Measurements from ENCODE around the gene RNF180. TPM values are rescaled to one million over a fixed set of nuclear protein-coding genes. Genes with fewer than 3 reads are reported as not detected.

The RNF180 gene
- total RNA-seq, 1 donor from 2014 or later = 14.0 TPM

- ATAC-seq (peak; percentile 14), DNase-seq (no peak)
- H3K9me3 ChIP-seq = no peaks in the 10 kb centered on the region
- no peaks in the 10 kb centered on the region for H3K4me1 ChIP-seq
- no peak overlapping the region for H3K4me3 ChIP-seq
- no peak overlapping the region for H3K27ac ChIP-seq
- H3K36me3 ChIP-seq = no peaks in the 10 kb centered on the region
- no peaks in the 10 kb centered on the region for H3K27me3 ChIP-seq
- TF ChIP-seq CTCF (IDR thresholded peaks at IDR 0.05) = peak; percentile 67
- intact Hi-C loops (cut with DNase I) = no loop called here
Measured at GRCh38 chr5:64229163-64229774, 63.6 kb downstream of the RNF180 start.

GRCh38 chr5:64260756-64261155, 95.1 kb downstream of the RNF180 start:
- H3K36me3 ChIP-seq = no peaks in the 10 kb centered on the region
- DNase-seq = no peak

GRCh38 chr5:64269164-64269563, 103.5 kb downstream of the RNF180 start:
- no peak for TF ChIP-seq CTCF (IDR thresholded peaks at IDR 0.05)
- intact Hi-C loops (cut with DNase I) = no loop called here
- H3K27ac ChIP-seq = no peak overlapping the region
- H3K36me3 ChIP-seq = no peaks in the 10 kb centered on the region
- ATAC-seq (no peak), DNase-seq (no peak)
- no peak overlapping the region for H3K4me3 ChIP-seq
- H3K4me1 ChIP-seq = no peaks in the 10 kb centered on the region
- H3K27me3 ChIP-seq = no peaks in the 10 kb centered on the region
- H3K9me3 ChIP-seq = no peaks in the 10 kb centered on the region

More at GRCh38 chr5:64260756-64261155, 95.1 kb downstream of the RNF180 start:
- peaks cover 4% of the 10 kb centered on the region for H3K9me3 ChIP-seq
- H3K27ac ChIP-seq = no peak overlapping the region
- no peaks in the 10 kb centered on the region for H3K4me1 ChIP-seq
- no peak for TF ChIP-seq CTCF (IDR thresholded peaks at IDR 0.05)
- no peaks in the 10 kb centered on the region for H3K27me3 ChIP-seq
- no peak overlapping the region for H3K4me3 ChIP-seq
- no peak for ATAC-seq
- intact Hi-C loops (cut with DNase I) = no loop called here

- no peaks in the 10 kb centered on the region for H3K27me3 ChIP-seq
- ATAC-seq (no peak), DNase-seq (no peak)
- no peak for TF ChIP-seq CTCF (IDR thresholded peaks at IDR 0.05)
- H3K4me3 ChIP-seq = no peak overlapping the region
- H3K4me1 ChIP-seq = no peaks in the 10 kb centered on the region
- intact Hi-C loops (cut with DNase I) = no loop called here
- no peaks in the 10 kb centered on the region for H3K36me3 ChIP-seq
- no peaks in the 10 kb centered on the region for H3K9me3 ChIP-seq
- H3K27ac ChIP-seq = no peak overlapping the region
Measured at GRCh38 chr5:64273276-64273675, 107.6 kb downstream of the RNF180 start.

GRCh38 chr5:64285188-64286130, 119.8 kb downstream of the RNF180 start:
- H3K27ac ChIP-seq = no peak overlapping the region
- H3K36me3 ChIP-seq = no peaks in the 10 kb centered on the region
- DNase-seq (peak; percentile 38), ATAC-seq (no peak)
- no peak for TF ChIP-seq CTCF (IDR thresholded peaks at IDR 0.05)
- H3K27me3 ChIP-seq = no peaks in the 10 kb centered on the region
- no peak overlapping the region for H3K4me3 ChIP-seq
- no peaks in the 10 kb centered on the region for H3K4me1 ChIP-seq
- no peaks in the 10 kb centered on the region for H3K9me3 ChIP-seq
- intact Hi-C loops (cut with DNase I) = no loop called here
